ENCODE data around the gene SCLY. TPM values are rescaled to one million over a fixed set of nuclear protein-coding genes. Genes with fewer than 3 reads are reported as not detected.
A peak's percentile ranks its signal among the peaks of the same experiment; 100 is the strongest.

Gene SCLY
- polyA plus RNA-seq, 2 of the 4 experiments (the other 2 are of a cell fraction): 19.0 to 28.3 TPM

- no peak for FAIRE-seq
- Histone ChIP-seq H3K4me2 (no peak overlapping the region), H3K4me3 (no peak overlapping the region), H3K9me3 (no peaks in the 10 kb centered on the region), H3K4me1 (no peaks in the 10 kb centered on the region), H3K27ac (no peak overlapping the region)
- DNase-seq (ENCODE audit: low read depth in 1 of 2, low spot score in 1 of 2): no peak
- ATAC-seq: no peak
- ChIA-PET POLR2A (no interaction called here), CTCF (no interaction called here)
- 90% methylated on average over 18 of the region's 19 CpGs for WGBS (ENCODE audit: missing lambda C conversion rate)
- TF ChIP-seq GATA3 (IDR thresholded peaks at IDR 0.05; ENCODE audit: borderline replicate concordance) (no peak), HEYL (CRISPR knock-in tag; IDR thresholded peaks at IDR 0.05) (no peak), TP53 (CRISPR knock-in tag; IDR thresholded peaks at IDR 0.05) (no peak), KDM5A (IDR thresholded peaks at IDR 0.05) (no peak), RNF2 (IDR thresholded peaks at IDR 0.05; ENCODE audit: borderline replicate concordance, low read depth) (no peak)
- TF ChIP-seq, protein P1, sequence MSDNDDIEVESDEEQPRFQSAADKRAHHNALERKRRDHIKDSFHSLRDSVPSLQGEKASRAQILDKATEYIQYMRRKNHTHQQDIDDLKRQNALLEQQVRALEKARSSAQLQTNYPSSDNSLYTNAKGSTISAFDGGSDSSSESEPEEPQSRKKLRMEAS (IDR thresholded peaks at IDR 0.05): no peak
Measured at GRCh38 chr2:238097201-238097987, 36.6 kb downstream of the SCLY start.

DNA sequence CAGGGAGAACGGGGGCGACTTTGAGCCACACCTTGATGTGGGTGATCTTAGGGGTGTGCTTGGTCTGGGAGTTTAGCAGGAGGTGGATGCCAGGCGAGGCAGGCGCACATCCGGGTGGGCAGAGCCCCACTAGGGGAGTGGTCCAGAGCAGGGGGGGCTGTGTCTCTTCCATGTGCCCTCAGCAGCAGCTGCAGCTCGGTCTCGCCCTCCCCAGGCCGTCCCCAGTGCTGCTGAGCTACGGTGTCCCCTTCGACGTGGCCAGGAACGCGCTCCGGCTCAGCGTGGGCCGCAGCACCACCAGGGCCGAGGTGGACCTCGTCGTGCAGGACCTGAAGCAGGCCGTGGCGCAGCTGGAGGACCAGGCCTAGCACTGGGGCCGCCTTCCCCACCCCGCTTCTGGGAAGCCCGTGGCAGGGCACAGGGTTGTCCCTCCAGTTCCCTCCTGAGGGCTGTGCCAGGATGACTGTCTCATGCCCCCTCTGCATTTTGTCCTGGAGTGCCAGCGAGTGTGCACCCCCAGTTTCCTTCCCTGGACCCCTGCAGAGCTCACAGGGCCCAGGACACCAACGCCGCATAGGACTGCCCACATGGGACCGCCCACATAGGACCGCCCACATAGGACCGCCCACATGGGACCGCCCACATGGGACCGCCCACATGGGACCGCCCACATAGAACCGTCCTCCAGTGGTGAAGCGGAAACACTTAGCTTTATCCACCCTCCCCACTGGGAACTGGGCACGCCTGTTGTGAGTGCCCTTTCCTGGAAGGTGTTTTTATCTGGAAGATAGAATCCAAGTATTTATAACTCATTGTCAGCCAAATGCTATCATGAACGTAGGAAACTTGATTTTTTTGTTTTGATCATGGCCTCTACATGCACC is 37.4 kb downstream of the SCLY start:
- WGBS (ENCODE audit: missing lambda C conversion rate): 44% methylated on average over 17 of the region's 37 CpGs
- Histone ChIP-seq H3K4me3 (no peak overlapping the region), H3K27ac (no peak overlapping the region), H3K4me2 (no peak overlapping the region), H3K9me3 (no peaks in the 10 kb centered on the region), H3K4me1 (no peaks in the 10 kb centered on the region)
- POLR2A ChIA-PET: no interaction called here
- DNase-seq (ENCODE audit: low read depth in 1 of 2, low spot score in 1 of 2): peak; percentile 71 to 84
- CTCF ChIA-PET: no interaction called here
- peak; percentile 75 to 93 for ATAC-seq
- TF ChIP-seq EP300 (IDR thresholded peaks at IDR 0.05) (no peak), USF2 (IDR thresholded peaks at IDR 0.05) (no peak)
- no peak for FAIRE-seq

DNA sequence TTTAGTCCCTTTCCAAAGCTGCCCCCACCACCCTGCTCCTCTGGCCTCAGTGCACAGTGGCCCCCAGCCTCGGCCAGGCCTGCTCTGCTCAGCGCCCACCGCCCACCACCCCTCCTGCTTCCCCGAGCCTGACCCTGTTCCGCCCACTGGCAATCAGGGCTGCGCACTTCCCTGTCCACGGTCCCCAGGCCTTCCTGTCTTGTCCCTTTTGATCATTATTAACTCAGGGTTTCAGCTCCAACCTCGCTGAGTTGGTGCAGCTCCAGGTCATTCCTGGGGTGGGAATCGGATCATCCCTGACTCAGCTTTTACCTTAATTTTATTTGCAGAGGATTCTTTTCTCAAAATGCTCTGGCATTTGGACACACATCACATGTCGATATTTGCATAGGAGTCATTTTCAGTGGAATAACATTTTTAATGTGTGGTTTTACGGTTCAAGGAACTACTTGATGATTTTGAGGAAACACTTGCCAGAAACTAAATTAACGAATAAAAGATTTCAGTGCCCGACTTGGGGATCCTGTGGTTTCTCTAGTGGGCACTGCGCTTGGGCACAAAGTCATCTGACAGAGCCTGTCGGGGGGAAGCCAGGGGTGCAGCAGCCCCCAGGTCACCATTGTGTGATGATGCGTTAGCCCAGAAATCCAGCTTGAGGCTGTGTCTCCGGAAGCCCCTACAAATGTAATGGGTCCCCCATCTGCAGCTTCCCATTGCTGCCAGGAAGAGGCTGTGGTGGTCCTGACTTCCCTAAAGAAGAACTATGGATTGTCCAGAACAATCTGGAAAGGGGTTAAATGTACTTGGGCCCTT is 38.3 kb downstream of the SCLY start:
- Histone ChIP-seq H3K9me3 (no peaks in the 10 kb centered on the region), H3K27ac (no peak overlapping the region), H3K4me3 (no peak overlapping the region), H3K4me2 (no peak overlapping the region), H3K4me1 (no peaks in the 10 kb centered on the region)
- TF ChIP-seq, protein P2, sequence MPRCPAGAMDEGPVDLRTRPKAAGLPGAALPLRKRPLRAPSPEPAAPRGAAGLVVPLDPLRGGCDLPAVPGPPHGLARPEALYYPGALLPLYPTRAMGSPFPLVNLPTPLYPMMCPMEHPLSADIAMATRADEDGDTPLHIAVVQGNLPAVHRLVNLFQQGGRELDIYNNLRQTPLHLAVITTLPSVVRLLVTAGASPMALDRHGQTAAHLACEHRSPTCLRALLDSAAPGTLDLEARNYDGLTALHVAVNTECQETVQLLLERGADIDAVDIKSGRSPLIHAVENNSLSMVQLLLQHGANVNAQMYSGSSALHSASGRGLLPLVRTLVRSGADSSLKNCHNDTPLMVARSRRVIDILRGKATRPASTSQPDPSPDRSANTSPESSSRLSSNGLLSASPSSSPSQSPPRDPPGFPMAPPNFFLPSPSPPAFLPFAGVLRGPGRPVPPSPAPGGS (IDR thresholded peaks at IDR 0.05): no peak
- TF ChIP-seq, protein P1 (IDR thresholded peaks at IDR 0.05): no peak
- TF ChIP-seq FOSB (CRISPR knock-in tag; IDR thresholded peaks at IDR 0.05) (no peak), SMC3 (IDR thresholded peaks at IDR 0.05) (no peak), POLR2AphosphoS2 (conservative IDR thresholded peaks at IDR 0.05; ENCODE audit: low read length) (no peak)
- ChIA-PET POLR2A (no interaction called here), CTCF (interaction anchor here (1.2 kb wide), 1 partner anchor 41 kb away, joined by 4 read pairs; no protein-coding TSS in a partner anchor)
- ATAC-seq (no peak; a peak in 2 of 6 replicates), FAIRE-seq (no peak), DNase-seq (ENCODE audit: low read depth in 1 of 2, low spot score in 1 of 2) (no peak)
- 90% methylated on average over 17 of the region's 17 CpGs for WGBS (ENCODE audit: missing lambda C conversion rate)

DNA sequence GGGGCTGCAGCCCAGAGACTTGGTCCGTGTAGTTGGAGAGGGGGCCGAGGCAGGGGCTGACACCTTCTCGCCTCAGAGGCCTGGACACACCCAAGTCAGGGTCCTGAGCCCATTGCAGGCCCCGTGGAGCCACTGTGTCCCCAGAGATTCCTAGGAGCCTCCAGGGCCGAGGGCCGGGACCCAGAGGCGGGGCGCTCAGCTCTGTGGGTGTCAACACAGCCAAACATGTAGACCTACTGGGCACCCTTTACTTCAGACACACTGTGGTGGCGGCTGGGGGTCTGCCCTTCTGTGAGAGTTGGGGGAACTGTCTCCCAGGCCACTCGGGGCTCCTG is 38.9 kb downstream of the SCLY start:
- ChIA-PET CTCF (interaction anchor here (0.9 to 1.2 kb wide), 2 partner anchors 38 to 40 kb away, joined by 3 to 4 read pairs; partner anchors contain the start of gene SCLY), POLR2A (no interaction called here)
- Histone ChIP-seq H3K4me3 (no peak overlapping the region), H3K4me2 (no peak overlapping the region), H3K4me1 (no peaks in the 10 kb centered on the region), H3K27ac (no peak overlapping the region), H3K9me3 (no peaks in the 10 kb centered on the region)
- ATAC-seq: no peak
- TF ChIP-seq BHLHE40 (IDR thresholded peaks at IDR 0.05; ENCODE audit: low read depth, low read length): no peak
- TF ChIP-seq FOSL2 (IDR thresholded peaks at IDR 0.05): no peak
- no peak for TF ChIP-seq FOSL2 (CRISPR knock-in tag; IDR thresholded peaks at IDR 0.05)
- no peak for TF ChIP-seq RCOR1 (IDR thresholded peaks at IDR 0.05; ENCODE audit: low read depth, low read length)
- TF ChIP-seq, protein P2 (IDR thresholded peaks at IDR 0.05): no peak
- TF ChIP-seq HOXB13 (CRISPR knock-in tag; IDR thresholded peaks at IDR 0.05; ENCODE audit: low read depth): no peak
- no peak for TF ChIP-seq E2F6 (IDR thresholded peaks at IDR 0.05; ENCODE audit: borderline replicate concordance, low read depth)
- no peak for TF ChIP-seq JUN (IDR thresholded peaks at IDR 0.05)
- TF ChIP-seq PHF8 (IDR thresholded peaks at IDR 0.05; ENCODE audit: borderline replicate concordance, low read depth): no peak
- TF ChIP-seq MAFK (IDR thresholded peaks at IDR 0.05; ENCODE audit: partially characterized antibody): no peak
- TF ChIP-seq ZC3H11A (IDR thresholded peaks at IDR 0.05): no peak
- no peak for TF ChIP-seq CBX2 (IDR thresholded peaks at IDR 0.05; ENCODE audit: borderline replicate concordance, low read depth)
- 100% methylated on average over 4 of the region's 10 CpGs for WGBS (ENCODE audit: missing lambda C conversion rate)
- no peak for FAIRE-seq
- DNase-seq (ENCODE audit: low read depth in 1 of 2, low spot score in 1 of 2): no peak
